ENCODE results near the gene PPM1E. TPM values are rescaled to one million over a fixed set of nuclear protein-coding genes. Genes with fewer than 3 reads are reported as not detected.

Gene PPM1E
- polyA plus RNA-seq, 2 of the 4 experiments (the other 2 are of a cell fraction) = 0.05 to 0.25 TPM

- ChIA-PET CTCF (interaction anchor here (1.3 to 3.5 kb wide), 5 partner anchors 10 to 499 kb away, joined by 3 to 21 read pairs (median 6); no protein-coding TSS in a partner anchor), POLR2A (interaction anchor here (0.5 to 0.6 kb wide), 2 partner anchors 27 to 352 kb away, joined by 3 to 5 read pairs; no protein-coding TSS in a partner anchor)
- H3K4me2 ChIP-seq = no peak overlapping the region
These were observed 262.4 kb downstream of the PPM1E start for GRCh38 chr17:59018019-59018418.

DNA sequence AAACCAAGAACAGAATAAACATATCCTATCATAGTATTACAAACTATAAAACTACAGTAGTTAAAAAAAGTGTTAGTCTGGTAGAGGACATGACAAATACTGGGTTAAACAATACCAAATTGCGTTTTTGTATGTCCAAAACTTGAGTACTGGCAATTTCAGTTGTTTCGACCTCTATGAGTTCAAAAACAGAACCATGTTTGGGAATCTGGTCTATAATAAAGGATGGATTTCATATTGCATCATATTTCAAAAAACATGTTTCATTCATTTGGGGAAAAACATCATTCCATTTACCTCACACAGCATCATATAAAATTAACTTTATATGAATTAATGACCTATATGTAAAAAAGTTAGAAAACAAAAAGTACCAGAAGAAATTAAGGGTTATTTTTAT lies 269.3 kb downstream of the PPM1E start:
- Histone ChIP-seq H3K4me2 (no peak overlapping the region), H3K4me1 (peaks cover 13% of the 10 kb centered on the region), H3K9me3 (no peaks in the 10 kb centered on the region), H3K4me3 (no peak overlapping the region), H3K27ac (no peak overlapping the region)
- 86% methylated on average over 2 of the region's 2 CpGs for WGBS (ENCODE audit: missing lambda C conversion rate)
- TF ChIP-seq ZNF302 (CRISPR knock-in tag; IDR thresholded peaks at IDR 0.05) (no peak), REST (IDR thresholded peaks at IDR 0.05) (no peak), SMC3 (IDR thresholded peaks at IDR 0.05) (no peak), KDM5A (IDR thresholded peaks at IDR 0.05) (no peak)
- CTCF ChIA-PET = no interaction called here
- no peak for ATAC-seq
- DNase-seq (ENCODE audit: low read depth in 1 of 2, low spot score in 1 of 2) = no peak
- POLR2A ChIA-PET = no interaction called here
- no peak for FAIRE-seq

More at GRCh38 chr17:59018019-59018418, 262.4 kb downstream of the PPM1E start:
- no peak for DNase-seq (ENCODE audit: low read depth in 1 of 2, low spot score in 1 of 2)
- Histone ChIP-seq H3K4me3 (no peak overlapping the region), H3K9me3 (no peaks in the 10 kb centered on the region), H3K27ac (no peak overlapping the region), H3K4me1 (no peaks in the 10 kb centered on the region)
- no peak for FAIRE-seq
- ATAC-seq = no peak
- TF ChIP-seq SMC3 (IDR thresholded peaks at IDR 0.05) (no peak), POLR2A (IDR thresholded peaks at IDR 0.05; ENCODE audit: low read length) (no peak), BCL3 (IDR thresholded peaks at IDR 0.05) (no peak), CBX2 (IDR thresholded peaks at IDR 0.05; ENCODE audit: borderline replicate concordance, low read depth) (no peak), CHD4 (IDR thresholded peaks at IDR 0.05; ENCODE audit: borderline replicate concordance) (no peak), JUNB (IDR thresholded peaks at IDR 0.05) (no peak), HDAC2 (IDR thresholded peaks at IDR 0.05) (no peak), RAD21 (conservative IDR thresholded peaks at IDR 0.05 in 1 of 2, IDR thresholded peaks at IDR 0.05 in 1 of 2) (no peak), SREBF2 (IDR thresholded peaks at IDR 0.05) (no peak), HOXB5 (CRISPR knock-in tag; IDR thresholded peaks at IDR 0.05) (no peak), NPAS2 (CRISPR knock-in tag; IDR thresholded peaks at IDR 0.05; ENCODE audit: borderline replicate concordance) (no peak), ESRRA (IDR thresholded peaks at IDR 0.05; ENCODE audit: borderline replicate concordance, low read length) (no peak), EP300 (IDR thresholded peaks at IDR 0.05) (no peak)
- TF ChIP-seq, protein P1, sequence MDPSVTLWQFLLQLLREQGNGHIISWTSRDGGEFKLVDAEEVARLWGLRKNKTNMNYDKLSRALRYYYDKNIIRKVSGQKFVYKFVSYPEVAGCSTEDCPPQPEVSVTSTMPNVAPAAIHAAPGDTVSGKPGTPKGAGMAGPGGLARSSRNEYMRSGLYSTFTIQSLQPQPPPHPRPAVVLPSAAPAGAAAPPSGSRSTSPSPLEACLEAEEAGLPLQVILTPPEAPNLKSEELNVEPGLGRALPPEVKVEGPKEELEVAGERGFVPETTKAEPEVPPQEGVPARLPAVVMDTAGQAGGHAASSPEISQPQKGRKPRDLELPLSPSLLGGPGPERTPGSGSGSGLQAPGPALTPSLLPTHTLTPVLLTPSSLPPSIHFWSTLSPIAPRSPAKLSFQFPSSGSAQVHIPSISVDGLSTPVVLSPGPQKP (IDR thresholded peaks at IDR 0.05; ENCODE audit: low read depth, low read length) = no peak
- TF ChIP-seq, protein P2, sequence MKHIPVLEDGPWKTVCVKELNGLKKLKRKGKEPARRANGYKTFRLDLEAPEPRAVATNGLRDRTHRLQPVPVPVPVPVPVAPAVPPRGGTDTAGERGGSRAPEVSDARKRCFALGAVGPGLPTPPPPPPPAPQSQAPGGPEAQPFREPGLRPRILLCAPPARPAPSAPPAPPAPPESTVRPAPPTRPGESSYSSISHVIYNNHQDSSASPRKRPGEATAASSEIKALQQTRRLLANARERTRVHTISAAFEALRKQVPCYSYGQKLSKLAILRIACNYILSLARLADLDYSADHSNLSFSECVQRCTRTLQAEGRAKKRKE (CRISPR knock-in tag; IDR thresholded peaks at IDR 0.05; ENCODE audit: low read depth) = no peak
- TF ChIP-seq, protein P3, sequence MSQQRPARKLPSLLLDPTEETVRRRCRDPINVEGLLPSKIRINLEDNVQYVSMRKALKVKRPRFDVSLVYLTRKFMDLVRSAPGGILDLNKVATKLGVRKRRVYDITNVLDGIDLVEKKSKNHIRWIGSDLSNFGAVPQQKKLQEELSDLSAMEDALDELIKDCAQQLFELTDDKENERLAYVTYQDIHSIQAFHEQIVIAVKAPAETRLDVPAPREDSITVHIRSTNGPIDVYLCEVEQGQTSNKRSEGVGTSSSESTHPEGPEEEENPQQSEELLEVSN (IDR thresholded peaks at IDR 0.05; ENCODE audit: borderline replicate concordance, low read depth) = no peak
- WGBS (ENCODE audit: missing lambda C conversion rate) = 85% methylated on average over 1 of the region's 1 CpG

Measured in A549 (cell line).